GM19463 (cell line): Measurements from ENCODE around the gene BEX2.
"Not testable (repeated sequence)": the region's sequence is repeated elsewhere in the genome, so short reads cannot be mapped to it uniquely, and the experiment has no call there.

Experiments used
- ATAC-seq: cut with Tn5 transposase; IDR thresholded peaks from one replicate; pipeline ENCODE4 v1.9.1; 2021; ENCODE audit warnings: mild to moderate bottlenecking, moderate library complexity; ENCODE audit not compliant: unreplicated experiment

Gene BEX2

GRCh38 chrX:103310555-103311398 is at the start of gene BEX2:
TSS of gene BEX2 (minus strand) at chrX:103310990. CDS start at chrX:103309976, 1,014 bp downstream.
- peak; percentile 97 for ATAC-seq

GRCh38 chrX:103360092-103360491 is 49.3 kb upstream of the BEX2 start:
- ATAC-seq = no peak

GRCh38 chrX:103359605-103360004 is 48.8 kb upstream of the BEX2 start:
- ATAC-seq = not testable (repeated sequence)

GRCh38 chrX:103357871-103358270 is 47.1 kb upstream of the BEX2 start:
- no peak for ATAC-seq

GRCh38 chrX:103356858-103357257 is 46.1 kb upstream of the BEX2 start:
- ATAC-seq = peak; percentile 21

- ATAC-seq = peak; percentile 71
Observed at GRCh38 chrX:103356130-103356798, 45.5 kb upstream of the BEX2 start, which contains the start of gene TCEAL9. TSS of gene TCEAL9 (plus strand) at chrX:103356506. CDS start at chrX:103357685, 1,179 bp downstream.

- no peak for ATAC-seq
Observed at GRCh38 chrX:103347682-103348397, 37.0 kb upstream of the BEX2 start.

GRCh38 chrX:103344606-103345005 is 33.8 kb upstream of the BEX2 start:
- ATAC-seq = no peak

GRCh38 chrX:103343105-103343504 is 32.3 kb upstream of the BEX2 start:
- peak; percentile 63 for ATAC-seq

GRCh38 chrX:103338663-103339062 is 27.9 kb upstream of the BEX2 start:
- ATAC-seq = no peak

- no peak for ATAC-seq
Observed at GRCh38 chrX:103330681-103331288, 20.0 kb upstream of the BEX2 start.

GRCh38 chrX:103329991-103330390 is 19.2 kb upstream of the BEX2 start, which contains the start of gene TCEAL7:
TSS of gene TCEAL7 (plus strand) at chrX:103330239. CDS start at chrX:103331404, 1,165 bp downstream.
- no peak for ATAC-seq

- ATAC-seq = no peak
Observed at GRCh38 chrX:103311399-103311780, 600 bp upstream of the BEX2 start.

GRCh38 chrX:103309860-103310554 is 783 bp downstream of the BEX2 start:
- no peak for ATAC-seq

GRCh38 chrX:103305666-103306065 is 5.1 kb downstream of the BEX2 start:
- not testable (repeated sequence) for ATAC-seq

- no peak for ATAC-seq
Observed at GRCh38 chrX:103304705-103305104, 6.1 kb downstream of the BEX2 start.

- no peak for ATAC-seq
Observed at GRCh38 chrX:103293118-103293517, 17.7 kb downstream of the BEX2 start.

- no peak for ATAC-seq
Observed at GRCh38 chrX:103279624-103280023, 31.2 kb downstream of the BEX2 start.

- no peak for ATAC-seq
Observed at GRCh38 chrX:103276581-103277002, 34.2 kb downstream of the BEX2 start, which contains the start of gene TCEAL5. TSS of gene TCEAL5 (minus strand) at chrX:103276750. CDS start at chrX:103274563, 2,187 bp downstream.

GRCh38 chrX:103275947-103276567 is 34.7 kb downstream of the BEX2 start:
- ATAC-seq = no peak
